HCT116 (cell line): ENCODE measurements around the gene TAX1BP1. TPM values are rescaled to one million over a fixed set of nuclear protein-coding genes. Genes with fewer than 3 reads are reported as not detected.

Experiments
- ATAC-seq: fragments of 200-7000 bp; cut with Tn5 transposase; 2 replicates; pipeline ENCODE4 v1.9.1; 2020; ENCODE audit warnings: mild to moderate bottlenecking, moderate library complexity
- BruUV-seq: library from RNA; stranded (reverse); fragments of 400-500 nt; replicated peaks from 2 replicates; lab custom pipeline; 2021; lab: Mats Ljungman, UMichigan
- CTCF ChIA-PET: fragments of 300-600 bp; sonication (Branson Sonifier 250); formaldehyde crosslinking; loops from one replicate; lab custom pipeline; 2021; ENCODE audit warnings: antibody characterized with exemption; lab: Charles Lee
- POLR2A ChIA-PET: fragments of 300-600, 350-600 bp; sonication (Branson Sonifier 250); formaldehyde crosslinking; loops from one replicate; lab custom pipeline; 2021; ENCODE audit warnings: antibody characterized with exemption; lab: Charles Lee
- RAD21 ChIA-PET, 2 experiments: fragments of 300-600 bp; sonication (Branson Sonifier 250); formaldehyde crosslinking; loops; one replicate each; lab custom pipeline; 2023; ENCODE audit warnings: low total read pairs in 2 of 2; ENCODE audit not compliant: uncharacterized antibody in 2 of 2, unreplicated experiment in 2 of 2, low non-redundant PET in 1 of 2; lab: Charles Lee
- DNase-seq: peaks from one replicate; pipeline ENCODE4 v3.0.0-alpha.2; 2010; ENCODE audit warnings: low read depth, low spot score
- H2AFZ ChIP-seq: fragments of 200-600 bp; shearing (Covaris generic), sonication (generic); 2 replicates; pipeline ENCODE4 v1.6.1; 2017; ENCODE audit warnings: low read depth, mixed run types, mixed read lengths, antibody characterized with exemption, low read length; ENCODE audit not compliant: poor library complexity, severe bottlenecking
- H3K27ac ChIP-seq: 2 replicates; pipeline ENCODE4 v1.5.1; 2012; ENCODE audit warnings: low read depth, low read length
- H3K27me3 ChIP-seq: fragments of 200-600 bp; sonication (generic); 2 replicates; pipeline ENCODE4 v1.6.1; 2016; ENCODE audit warnings: mixed run types, low read length, mixed read lengths; ENCODE audit not compliant: insufficient read depth
- H3K36me3 ChIP-seq, 2 experiments: fragments of 200-500 bp in 1 of 2; fragments of 200-600 bp in 1 of 2; sonication (Bioruptor generic) in 1 of 2; sonication (generic) in 1 of 2; 2 replicates each; pipeline versions ENCODE4 v1.5.1 to v1.6.1; 2014 to 2016; ENCODE audit warnings: low read length in 2 of 2, inconsistent platforms in 1 of 2, mixed read lengths in 1 of 2, mixed run types in 1 of 2; ENCODE audit not compliant: insufficient read depth in 2 of 2, control insufficient read depth in 1 of 2
- H3K4me1 ChIP-seq, 2 experiments: fragments of 200-600 bp in 1 of 2; sonication (generic) in 1 of 2; 2 replicates each; pipeline versions ENCODE4 v1.5.1 to v1.6.1; 2012 to 2017; ENCODE audit warnings: low read length in 2 of 2, inconsistent platforms in 1 of 2, mild to moderate bottlenecking in 1 of 2, mixed read lengths in 1 of 2, mixed run types in 1 of 2, moderate library complexity in 1 of 2; ENCODE audit not compliant: insufficient read depth in 2 of 2, control insufficient read depth in 1 of 2
- H3K4me2 ChIP-seq: fragments of 200-600 bp; sonication (generic); 2 replicates; pipeline ENCODE4 v1.6.1; 2017; ENCODE audit warnings: mixed run types, low read length, mixed read lengths
- H3K4me3 ChIP-seq, 2 experiments: fragments of 200-600 bp in 1 of 2; sonication (generic) in 1 of 2; replicated peaks in 1 of 2; 2 replicates each; pipeline ENCODE4 v1.5.1; 2011 to 2016; ENCODE audit warnings: low read length in 2 of 2, control low read depth in 1 of 2, low read depth in 1 of 2, mild to moderate bottlenecking in 1 of 2, mixed read lengths in 1 of 2, mixed run types in 1 of 2
- H3K79me2 ChIP-seq: fragments of 200-600 bp; sonication (generic); 2 replicates; pipeline ENCODE4 v1.6.1; 2017; ENCODE audit warnings: mild to moderate bottlenecking, mixed run types, low read length, moderate library complexity, mixed read lengths; ENCODE audit not compliant: insufficient read depth
- H3K9ac ChIP-seq: fragments of 200-600 bp; sonication (generic); 2 replicates; pipeline ENCODE4 v1.6.1; 2016; ENCODE audit warnings: low read length, mixed read lengths
- H3K9me2 ChIP-seq: fragments of 200-600 bp; sonication (generic), shearing (Covaris generic); 2 replicates; pipeline ENCODE4 v1.6.1; 2017; ENCODE audit warnings: mixed run types, mild to moderate bottlenecking, moderate library complexity; ENCODE audit not compliant: insufficient read depth
- H3K9me3 ChIP-seq, 2 experiments: fragments of 200-500 bp in 1 of 2; fragments of 200-600 bp in 1 of 2; sonication (Bioruptor generic) in 1 of 2; sonication (generic) in 1 of 2; 2 replicates each; pipeline ENCODE4 v1.6.1; 2014 to 2017; ENCODE audit warnings: low read length in 2 of 2, mixed read lengths in 2 of 2, inconsistent platforms in 1 of 2, low read depth in 1 of 2, mild to moderate bottlenecking in 1 of 2, mixed run types in 1 of 2, moderate library complexity in 1 of 2; ENCODE audit not compliant: control insufficient read depth in 1 of 2, insufficient read depth in 1 of 2
- H4K20me1 ChIP-seq: fragments of 200-600 bp; sonication (generic), shearing (Covaris generic); 2 replicates; pipeline ENCODE4 v1.6.1; 2017; ENCODE audit warnings: mixed run types, mild to moderate bottlenecking, moderate library complexity; ENCODE audit not compliant: insufficient read depth
- CBX3 ChIP-seq: IDR thresholded peaks from 2 replicates; pipeline ENCODE4 v1.6.1; 2012; ENCODE audit warnings: low read depth
- CEBPB ChIP-seq: IDR thresholded peaks from 2 replicates; pipeline ENCODE4 v1.6.1; 2012; ENCODE audit warnings: low read depth
- EZH2 ChIP-seq: fragments of 200-600 bp; sonication (generic); IDR thresholded peaks from 2 replicates; pipeline ENCODE4 v1.6.1; 2017; ENCODE audit warnings: antibody characterized with exemption, mixed run types
- EZH2phosphoT487 ChIP-seq: fragments of 200-600 bp; IDR thresholded peaks from 2 replicates; pipeline ENCODE4 v1.6.1; 2018; ENCODE audit warnings: antibody characterized with exemption, borderline replicate concordance
- FOSL1 ChIP-seq: IDR thresholded peaks from 2 replicates; pipeline ENCODE4 v1.6.1; 2012; ENCODE audit warnings: low read depth
- JUND ChIP-seq: IDR thresholded peaks from 2 replicates; pipeline ENCODE4 v1.6.1; 2012
- RAD21 ChIP-seq: IDR thresholded peaks from 2 replicates; pipeline ENCODE4 v1.6.1; 2012; ENCODE audit warnings: low read depth, mild to moderate bottlenecking
- REST ChIP-seq: IDR thresholded peaks from 2 replicates; pipeline ENCODE4 v1.6.1; 2012; ENCODE audit warnings: low read depth
- SRF ChIP-seq: IDR thresholded peaks from 2 replicates; pipeline ENCODE4 v1.6.1; 2012; ENCODE audit warnings: low read depth
- TCF7L2 ChIP-seq: IDR thresholded peaks from 2 replicates; pipeline ENCODE4 v1.7.0; 2011; ENCODE audit warnings: borderline replicate concordance, inconsistent platforms; ENCODE audit not compliant: insufficient read depth, insufficient read length; ENCODE audit errors: extremely low read depth
- intact Hi-C: fragments of 100-400 bp; cut with micrococcal nuclease; formaldehyde crosslinking; loops from 2 replicates; pipeline ENCODE4 v1.10.0; 2022
- total RNA-seq: library from RNA; stranded (reverse); gene quantifications from one replicate; pipeline ENCODE4 v1.2.1, GENCODE V29; 2021; ENCODE audit not compliant: unreplicated experiment
- TF ChIP-seq, protein P1 (sequence below): IDR thresholded peaks from 2 replicates; pipeline ENCODE4 v1.6.1; 2012
- TF ChIP-seq, protein P2 (sequence below), 3 experiments: fragments of 200-600 bp in 1 of 3; sonication (generic) in 1 of 3; IDR thresholded peaks in 2 of 3; conservative IDR thresholded peaks in 1 of 3; 2 replicates each; pipeline ENCODE4 v1.5.1; 2012 to 2017; ENCODE audit warnings: low read depth in 2 of 3, low read length in 2 of 3, antibody characterized with exemption in 1 of 3, borderline replicate concordance in 1 of 3, control low read depth in 1 of 3, mild to moderate bottlenecking in 1 of 3, mixed read lengths in 1 of 3, mixed run types in 1 of 3, moderate library complexity in 1 of 3; ENCODE audit not compliant: insufficient read depth in 1 of 3
- TF ChIP-seq, protein P3 (sequence below): IDR thresholded peaks from 2 replicates; pipeline ENCODE4 v1.6.1; 2011; ENCODE audit warnings: mild to moderate bottlenecking, low read length, moderate library complexity; ENCODE audit not compliant: insufficient replicate concordance; ENCODE audit errors: extremely low read depth

TAX1BP1 gene
- total RNA-seq, 1 experiment from 2014 or later, result 68.1 TPM

DNA sequence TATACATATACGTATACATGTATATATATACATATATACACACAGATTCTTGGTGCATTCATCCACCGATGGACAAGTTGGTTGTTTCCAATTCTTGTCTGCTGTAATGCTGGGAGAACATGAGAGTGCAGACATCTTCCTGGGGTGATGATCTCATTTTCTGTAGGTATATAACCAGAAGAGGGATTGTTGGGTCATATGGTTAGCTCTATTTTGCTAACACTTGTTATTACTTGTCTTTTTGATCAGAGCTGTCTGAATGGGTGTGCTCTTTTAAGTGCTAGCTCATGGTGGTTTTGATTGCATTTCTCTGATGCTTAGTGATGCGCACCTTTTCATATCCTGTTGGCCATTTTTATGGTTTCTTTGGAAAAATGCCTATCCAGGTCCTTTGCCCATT is 106.4 kb downstream of the TAX1BP1 start:
- BruUV-seq, result no TSS peak
- Histone ChIP-seq H2AFZ (no peak overlapping the region), H3K79me2 (no peaks in the 10 kb centered on the region), H3K9me2 (no peaks in the 10 kb centered on the region), H3K27me3 (no peaks in the 10 kb centered on the region), H3K36me3 (no peaks in the 10 kb centered on the region), H3K4me3 (no peak overlapping the region), H3K4me1 (no peaks in the 10 kb centered on the region), H3K27ac (no peak overlapping the region), H3K9me3 (no peaks in the 10 kb centered on the region), H3K4me2 (no peak overlapping the region), H3K9ac (no peak overlapping the region), H4K20me1 (no peaks in the 10 kb centered on the region)
- ChIA-PET POLR2A (no interaction called here), CTCF (no interaction called here), RAD21 (no interaction called here)
- no peak for DNase-seq
- no peak for ATAC-seq
- no peak for TF ChIP-seq TCF7L2
- no peak for TF ChIP-seq JUND
- no peak for TF ChIP-seq REST
- TF ChIP-seq, protein P1, sequence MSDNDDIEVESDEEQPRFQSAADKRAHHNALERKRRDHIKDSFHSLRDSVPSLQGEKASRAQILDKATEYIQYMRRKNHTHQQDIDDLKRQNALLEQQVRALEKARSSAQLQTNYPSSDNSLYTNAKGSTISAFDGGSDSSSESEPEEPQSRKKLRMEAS, result no peak
- no peak for TF ChIP-seq EZH2phosphoT487
- no peak for TF ChIP-seq FOSL1
- intact Hi-C loops, result no loop called here

GRCh38 chr7:27850531-27850930 is 110.6 kb downstream of the TAX1BP1 start:
- Histone ChIP-seq H4K20me1 (no peaks in the 10 kb centered on the region), H3K4me1 (no peaks in the 10 kb centered on the region), H3K4me2 (no peak overlapping the region), H3K27me3 (no peaks in the 10 kb centered on the region), H3K27ac (no peak overlapping the region), H3K9me3 (no peaks in the 10 kb centered on the region), H2AFZ (no peak overlapping the region), H3K9ac (no peak overlapping the region), H3K9me2 (no peaks in the 10 kb centered on the region), H3K4me3 (no peak overlapping the region), H3K36me3 (no peaks in the 10 kb centered on the region), H3K79me2 (no peaks in the 10 kb centered on the region)
- ChIA-PET POLR2A (no interaction called here), RAD21 (no interaction called here), CTCF (no interaction called here)
- no TSS peak for BruUV-seq
- ATAC-seq, result no peak
- intact Hi-C loops, result no loop called here
- DNase-seq, result no peak
- TF ChIP-seq JUND (no peak), SRF (no peak), EZH2 (no peak), FOSL1 (no peak), CBX3 (no peak), CEBPB (no peak), RAD21 (no peak)
- TF ChIP-seq, protein P2, sequence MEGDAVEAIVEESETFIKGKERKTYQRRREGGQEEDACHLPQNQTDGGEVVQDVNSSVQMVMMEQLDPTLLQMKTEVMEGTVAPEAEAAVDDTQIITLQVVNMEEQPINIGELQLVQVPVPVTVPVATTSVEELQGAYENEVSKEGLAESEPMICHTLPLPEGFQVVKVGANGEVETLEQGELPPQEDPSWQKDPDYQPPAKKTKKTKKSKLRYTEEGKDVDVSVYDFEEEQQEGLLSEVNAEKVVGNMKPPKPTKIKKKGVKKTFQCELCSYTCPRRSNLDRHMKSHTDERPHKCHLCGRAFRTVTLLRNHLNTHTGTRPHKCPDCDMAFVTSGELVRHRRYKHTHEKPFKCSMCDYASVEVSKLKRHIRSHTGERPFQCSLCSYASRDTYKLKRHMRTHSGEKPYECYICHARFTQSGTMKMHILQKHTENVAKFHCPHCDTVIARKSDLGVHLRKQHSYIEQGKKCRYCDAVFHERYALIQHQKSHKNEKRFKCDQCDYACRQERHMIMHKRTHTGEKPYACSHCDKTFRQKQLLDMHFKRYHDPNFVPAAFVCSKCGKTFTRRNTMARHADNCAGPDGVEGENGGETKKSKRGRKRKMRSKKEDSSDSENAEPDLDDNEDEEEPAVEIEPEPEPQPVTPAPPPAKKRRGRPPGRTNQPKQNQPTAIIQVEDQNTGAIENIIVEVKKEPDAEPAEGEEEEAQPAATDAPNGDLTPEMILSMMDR (IDR thresholded peaks at IDR 0.05 in 2 of 3, conservative IDR thresholded peaks at IDR 0.05 in 1 of 3; ENCODE audit: borderline replicate concordance in 1 of 3, insufficient read depth in 1 of 3, low read depth in 2 of 3, low read length in 2 of 3), result no peak
- TF ChIP-seq, protein P3, sequence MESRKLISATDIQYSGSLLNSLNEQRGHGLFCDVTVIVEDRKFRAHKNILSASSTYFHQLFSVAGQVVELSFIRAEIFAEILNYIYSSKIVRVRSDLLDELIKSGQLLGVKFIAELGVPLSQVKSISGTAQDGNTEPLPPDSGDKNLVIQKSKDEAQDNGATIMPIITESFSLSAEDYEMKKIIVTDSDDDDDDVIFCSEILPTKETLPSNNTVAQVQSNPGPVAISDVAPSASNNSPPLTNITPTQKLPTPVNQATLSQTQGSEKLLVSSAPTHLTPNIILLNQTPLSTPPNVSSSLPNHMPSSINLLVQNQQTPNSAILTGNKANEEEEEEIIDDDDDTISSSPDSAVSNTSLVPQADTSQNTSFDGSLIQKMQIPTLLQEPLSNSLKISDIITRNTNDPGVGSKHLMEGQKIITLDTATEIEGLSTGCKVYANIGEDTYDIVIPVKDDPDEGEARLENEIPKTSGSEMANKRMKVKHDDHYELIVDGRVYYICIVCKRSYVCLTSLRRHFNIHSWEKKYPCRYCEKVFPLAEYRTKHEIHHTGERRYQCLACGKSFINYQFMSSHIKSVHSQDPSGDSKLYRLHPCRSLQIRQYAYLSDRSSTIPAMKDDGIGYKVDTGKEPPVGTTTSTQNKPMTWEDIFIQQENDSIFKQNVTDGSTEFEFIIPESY, result no peak
